HCT116 (cell line): ENCODE measurements around the gene LTA4H. TPM values are rescaled to one million over a fixed set of nuclear protein-coding genes. Genes with fewer than 3 reads are reported as not detected.

ENCODE experiments used
- ATAC-seq: fragments of 200-7000 bp; cut with Tn5 transposase; 2 replicates; pipeline ENCODE4 v1.9.1; 2020; ENCODE audit warnings: mild to moderate bottlenecking, moderate library complexity
- BruUV-seq: library from RNA; stranded (reverse); fragments of 400-500 nt; replicated peaks from 2 replicates; lab custom pipeline; 2021; lab: Mats Ljungman, UMichigan
- CTCF ChIA-PET: fragments of 300-600 bp; sonication (Branson Sonifier 250); formaldehyde crosslinking; loops from one replicate; lab custom pipeline; 2021; ENCODE audit warnings: antibody characterized with exemption; lab: Charles Lee
- POLR2A ChIA-PET: fragments of 300-600, 350-600 bp; sonication (Branson Sonifier 250); formaldehyde crosslinking; loops from one replicate; lab custom pipeline; 2021; ENCODE audit warnings: antibody characterized with exemption; lab: Charles Lee
- RAD21 ChIA-PET, 2 experiments: fragments of 300-600 bp; sonication (Branson Sonifier 250); formaldehyde crosslinking; loops; one replicate each; lab custom pipeline; 2023; ENCODE audit warnings: low total read pairs in 2 of 2; ENCODE audit not compliant: uncharacterized antibody in 2 of 2, unreplicated experiment in 2 of 2, low non-redundant PET in 1 of 2; lab: Charles Lee
- DNase-seq: peaks from one replicate; pipeline ENCODE4 v3.0.0-alpha.2; 2010; ENCODE audit warnings: low read depth, low spot score
- H2AFZ ChIP-seq: fragments of 200-600 bp; shearing (Covaris generic), sonication (generic); 2 replicates; pipeline ENCODE4 v1.6.1; 2017; ENCODE audit warnings: low read depth, mixed run types, mixed read lengths, antibody characterized with exemption, low read length; ENCODE audit not compliant: poor library complexity, severe bottlenecking
- H3K27ac ChIP-seq: 2 replicates; pipeline ENCODE4 v1.5.1; 2012; ENCODE audit warnings: low read depth, low read length
- H3K27me3 ChIP-seq: fragments of 200-600 bp; sonication (generic); 2 replicates; pipeline ENCODE4 v1.6.1; 2016; ENCODE audit warnings: mixed run types, low read length, mixed read lengths; ENCODE audit not compliant: insufficient read depth
- H3K36me3 ChIP-seq, 2 experiments: fragments of 200-500 bp in 1 of 2; fragments of 200-600 bp in 1 of 2; sonication (Bioruptor generic) in 1 of 2; sonication (generic) in 1 of 2; 2 replicates each; pipeline versions ENCODE4 v1.5.1 to v1.6.1; 2014 to 2016; ENCODE audit warnings: low read length in 2 of 2, inconsistent platforms in 1 of 2, mixed read lengths in 1 of 2, mixed run types in 1 of 2; ENCODE audit not compliant: insufficient read depth in 2 of 2, control insufficient read depth in 1 of 2
- H3K4me1 ChIP-seq, 2 experiments: fragments of 200-600 bp in 1 of 2; sonication (generic) in 1 of 2; 2 replicates each; pipeline versions ENCODE4 v1.5.1 to v1.6.1; 2012 to 2017; ENCODE audit warnings: low read length in 2 of 2, inconsistent platforms in 1 of 2, mild to moderate bottlenecking in 1 of 2, mixed read lengths in 1 of 2, mixed run types in 1 of 2, moderate library complexity in 1 of 2; ENCODE audit not compliant: insufficient read depth in 2 of 2, control insufficient read depth in 1 of 2
- H3K4me2 ChIP-seq: fragments of 200-600 bp; sonication (generic); 2 replicates; pipeline ENCODE4 v1.6.1; 2017; ENCODE audit warnings: mixed run types, low read length, mixed read lengths
- H3K4me3 ChIP-seq, 2 experiments: fragments of 200-600 bp in 1 of 2; sonication (generic) in 1 of 2; replicated peaks in 1 of 2; 2 replicates each; pipeline ENCODE4 v1.5.1; 2011 to 2016; ENCODE audit warnings: low read length in 2 of 2, control low read depth in 1 of 2, low read depth in 1 of 2, mild to moderate bottlenecking in 1 of 2, mixed read lengths in 1 of 2, mixed run types in 1 of 2
- H3K79me2 ChIP-seq: fragments of 200-600 bp; sonication (generic); 2 replicates; pipeline ENCODE4 v1.6.1; 2017; ENCODE audit warnings: mild to moderate bottlenecking, mixed run types, low read length, moderate library complexity, mixed read lengths; ENCODE audit not compliant: insufficient read depth
- H3K9ac ChIP-seq: fragments of 200-600 bp; sonication (generic); 2 replicates; pipeline ENCODE4 v1.6.1; 2016; ENCODE audit warnings: low read length, mixed read lengths
- H3K9me2 ChIP-seq: fragments of 200-600 bp; sonication (generic), shearing (Covaris generic); 2 replicates; pipeline ENCODE4 v1.6.1; 2017; ENCODE audit warnings: mixed run types, mild to moderate bottlenecking, moderate library complexity; ENCODE audit not compliant: insufficient read depth
- H3K9me3 ChIP-seq, 2 experiments: fragments of 200-500 bp in 1 of 2; fragments of 200-600 bp in 1 of 2; sonication (Bioruptor generic) in 1 of 2; sonication (generic) in 1 of 2; 2 replicates each; pipeline ENCODE4 v1.6.1; 2014 to 2017; ENCODE audit warnings: low read length in 2 of 2, mixed read lengths in 2 of 2, inconsistent platforms in 1 of 2, low read depth in 1 of 2, mild to moderate bottlenecking in 1 of 2, mixed run types in 1 of 2, moderate library complexity in 1 of 2; ENCODE audit not compliant: control insufficient read depth in 1 of 2, insufficient read depth in 1 of 2
- H4K20me1 ChIP-seq: fragments of 200-600 bp; sonication (generic), shearing (Covaris generic); 2 replicates; pipeline ENCODE4 v1.6.1; 2017; ENCODE audit warnings: mixed run types, mild to moderate bottlenecking, moderate library complexity; ENCODE audit not compliant: insufficient read depth
- CBX3 ChIP-seq: IDR thresholded peaks from 2 replicates; pipeline ENCODE4 v1.6.1; 2012; ENCODE audit warnings: low read depth
- CEBPB ChIP-seq: IDR thresholded peaks from 2 replicates; pipeline ENCODE4 v1.6.1; 2012; ENCODE audit warnings: low read depth
- EGR1 ChIP-seq: IDR thresholded peaks from 2 replicates; pipeline ENCODE4 v1.6.1; 2012; ENCODE audit warnings: low read depth
- EZH2phosphoT487 ChIP-seq: fragments of 200-600 bp; IDR thresholded peaks from 2 replicates; pipeline ENCODE4 v1.6.1; 2018; ENCODE audit warnings: antibody characterized with exemption, borderline replicate concordance
- RAD21 ChIP-seq: IDR thresholded peaks from 2 replicates; pipeline ENCODE4 v1.6.1; 2012; ENCODE audit warnings: low read depth, mild to moderate bottlenecking
- SP1 ChIP-seq: IDR thresholded peaks from 2 replicates; pipeline ENCODE4 v1.6.1; 2012; ENCODE audit warnings: low read depth
- TCF7L2 ChIP-seq: IDR thresholded peaks from 2 replicates; pipeline ENCODE4 v1.7.0; 2011; ENCODE audit warnings: borderline replicate concordance, inconsistent platforms; ENCODE audit not compliant: insufficient read depth, insufficient read length; ENCODE audit errors: extremely low read depth
- ZNF274 ChIP-seq: fragments of 200-500 bp; sonication (Bioruptor generic); IDR thresholded peaks from 2 replicates; pipeline ENCODE4 v1.6.1; 2014; ENCODE audit warnings: mild to moderate bottlenecking, low read depth, low read length, inconsistent platforms
- intact Hi-C: fragments of 100-400 bp; cut with micrococcal nuclease; formaldehyde crosslinking; loops from 2 replicates; pipeline ENCODE4 v1.10.0; 2022
- total RNA-seq: library from RNA; stranded (reverse); gene quantifications from one replicate; pipeline ENCODE4 v1.2.1, GENCODE V29; 2021; ENCODE audit not compliant: unreplicated experiment
- TF ChIP-seq, protein P1 (sequence below): IDR thresholded peaks from 2 replicates; pipeline ENCODE4 v1.6.1; 2012
- TF ChIP-seq, protein P2 (sequence below): IDR thresholded peaks from 2 replicates; pipeline ENCODE4 v1.6.1; 2011; ENCODE audit warnings: mild to moderate bottlenecking, low read length, moderate library complexity; ENCODE audit not compliant: insufficient replicate concordance; ENCODE audit errors: extremely low read depth

Gene LTA4H
- total RNA-seq, 1 experiment from 2014 or later: 163 TPM

DNA sequence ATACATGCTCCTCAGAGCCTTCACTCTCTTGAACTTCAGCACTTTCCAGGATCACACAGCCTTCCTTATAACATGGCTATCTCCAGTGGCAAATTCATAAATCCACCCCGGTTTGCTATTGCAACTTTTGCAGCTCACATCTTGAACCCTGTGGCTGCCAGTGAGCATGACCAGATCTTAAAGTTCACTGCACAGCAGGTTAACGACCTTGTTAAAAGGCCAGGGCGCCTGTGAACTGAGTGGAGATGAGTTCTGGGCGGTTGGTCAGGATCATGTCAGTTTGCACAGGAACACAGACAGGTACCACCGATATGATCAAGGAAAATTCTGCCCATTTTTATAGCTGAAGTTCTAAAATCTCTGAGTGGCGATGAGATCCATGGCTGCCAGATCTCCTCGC is 24.7 kb upstream of the LTA4H start:
- no peak overlapping the region for H2AFZ ChIP-seq
- H3K36me3 ChIP-seq: no peaks in the 10 kb centered on the region
- no TSS peak for BruUV-seq
- intact Hi-C loops: loop anchor here (5.0 kb wide), 3 partner anchors 72 to 927 kb away; no protein-coding TSS in a partner anchor
- no peaks in the 10 kb centered on the region for H3K9me3 ChIP-seq
- ChIA-PET CTCF (interaction anchor here (2.4 kb wide), 1 partner anchor 155 kb away, joined by 17 read pairs; no protein-coding TSS in a partner anchor), POLR2A (no interaction called here), RAD21 (no interaction called here)
- no peak overlapping the region for H3K4me3 ChIP-seq
- no peaks in the 10 kb centered on the region for H3K27me3 ChIP-seq
- H3K4me2 ChIP-seq: no peak overlapping the region
- H3K79me2 ChIP-seq: no peaks in the 10 kb centered on the region
- H3K9me2 ChIP-seq: no peaks in the 10 kb centered on the region
- H4K20me1 ChIP-seq: no peaks in the 10 kb centered on the region
- no peak for TF ChIP-seq SP1
- TF ChIP-seq CBX3: no peak
- no peak for TF ChIP-seq CEBPB
- TF ChIP-seq, protein P1, sequence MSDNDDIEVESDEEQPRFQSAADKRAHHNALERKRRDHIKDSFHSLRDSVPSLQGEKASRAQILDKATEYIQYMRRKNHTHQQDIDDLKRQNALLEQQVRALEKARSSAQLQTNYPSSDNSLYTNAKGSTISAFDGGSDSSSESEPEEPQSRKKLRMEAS: no peak
- TF ChIP-seq EZH2phosphoT487: no peak
- no peak for TF ChIP-seq RAD21
- TF ChIP-seq EGR1: no peak
- TF ChIP-seq ZNF274: no peak
- TF ChIP-seq TCF7L2: no peak
- TF ChIP-seq, protein P2, sequence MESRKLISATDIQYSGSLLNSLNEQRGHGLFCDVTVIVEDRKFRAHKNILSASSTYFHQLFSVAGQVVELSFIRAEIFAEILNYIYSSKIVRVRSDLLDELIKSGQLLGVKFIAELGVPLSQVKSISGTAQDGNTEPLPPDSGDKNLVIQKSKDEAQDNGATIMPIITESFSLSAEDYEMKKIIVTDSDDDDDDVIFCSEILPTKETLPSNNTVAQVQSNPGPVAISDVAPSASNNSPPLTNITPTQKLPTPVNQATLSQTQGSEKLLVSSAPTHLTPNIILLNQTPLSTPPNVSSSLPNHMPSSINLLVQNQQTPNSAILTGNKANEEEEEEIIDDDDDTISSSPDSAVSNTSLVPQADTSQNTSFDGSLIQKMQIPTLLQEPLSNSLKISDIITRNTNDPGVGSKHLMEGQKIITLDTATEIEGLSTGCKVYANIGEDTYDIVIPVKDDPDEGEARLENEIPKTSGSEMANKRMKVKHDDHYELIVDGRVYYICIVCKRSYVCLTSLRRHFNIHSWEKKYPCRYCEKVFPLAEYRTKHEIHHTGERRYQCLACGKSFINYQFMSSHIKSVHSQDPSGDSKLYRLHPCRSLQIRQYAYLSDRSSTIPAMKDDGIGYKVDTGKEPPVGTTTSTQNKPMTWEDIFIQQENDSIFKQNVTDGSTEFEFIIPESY: no peak
- DNase-seq (no peak), ATAC-seq (no peak)
- no peak overlapping the region for H3K9ac ChIP-seq
- no peak overlapping the region for H3K27ac ChIP-seq
- no peaks in the 10 kb centered on the region for H3K4me1 ChIP-seq
